Vagina (tissue), 2 donors: ENCODE measurements around the gene UBE2Q1.

Experiments used
- CTCF ChIP-seq, 3 experiments: fragments of 450-650 bp in 2 of 3; fragments of 200-600 bp in 1 of 3; sonication (generic) in 1 of 3; IDR thresholded peaks; one replicate each; pipeline ENCODE4 v1.5.1; 2017 to 2019; ENCODE audit warnings: antibody characterized with exemption in 3 of 3, mild to moderate bottlenecking in 2 of 3, moderate library complexity in 2 of 3
- POLR2A ChIP-seq, 2 donors: fragments of 450-650 bp; IDR thresholded peaks; one replicate each; pipeline ENCODE4 v1.6.1; 2017; ENCODE audit warnings: antibody characterized with exemption in 2 of 2, mild to moderate bottlenecking in 2 of 2, moderate library complexity in 2 of 2
- POLR2AphosphoS5 ChIP-seq, 2 donors: sonication (generic); formaldehyde crosslinking; IDR thresholded peaks; one replicate each; pipeline ENCODE4 v1.9.0; 2017; ENCODE audit warnings: antibody characterized with exemption in 2 of 2, mild to moderate bottlenecking in 2 of 2, low read depth in 1 of 2; ENCODE audit not compliant: insufficient read depth in 1 of 2

- no peak for TF ChIP-seq POLR2AphosphoS5 (IDR thresholded peaks at IDR 0.05; ENCODE audit: insufficient read depth in 1 of 2, low read depth in 1 of 2)
- no peak for TF ChIP-seq CTCF (IDR thresholded peaks at IDR 0.05)
- TF ChIP-seq POLR2A (IDR thresholded peaks at IDR 0.05): peak in 1 of 2 donors; percentile 10
These were observed at the start of gene UBE2Q1 for GRCh38 chr1:154557939-154558719.
